Lung microvascular endothelial cell (primary cell): ENCODE measurements around the gene PYROXD2. TPM values are rescaled to one million over a fixed set of nuclear protein-coding genes. Genes with fewer than 3 reads are reported as not detected.
A peak's percentile ranks its signal among the peaks of the same experiment; 100 is the strongest.

Experiments
- DNase-seq, 2 donors: peaks; one replicate each; pipeline versions ENCODE4 v3.0.0 to v3.0.0-alpha.2; 2010; ENCODE audit warnings: low read depth in 2 of 2
- total RNA-seq: library from RNA; depleted of rRNA; stranded (reverse); fragments of >200 nt; gene quantifications from 2 replicates; pipeline ENCODE4 v1.2.1, GENCODE V29; 2014

PYROXD2 gene
- 0.99 and 4.6 TPM in 2 replicates for total RNA-seq

DNA sequence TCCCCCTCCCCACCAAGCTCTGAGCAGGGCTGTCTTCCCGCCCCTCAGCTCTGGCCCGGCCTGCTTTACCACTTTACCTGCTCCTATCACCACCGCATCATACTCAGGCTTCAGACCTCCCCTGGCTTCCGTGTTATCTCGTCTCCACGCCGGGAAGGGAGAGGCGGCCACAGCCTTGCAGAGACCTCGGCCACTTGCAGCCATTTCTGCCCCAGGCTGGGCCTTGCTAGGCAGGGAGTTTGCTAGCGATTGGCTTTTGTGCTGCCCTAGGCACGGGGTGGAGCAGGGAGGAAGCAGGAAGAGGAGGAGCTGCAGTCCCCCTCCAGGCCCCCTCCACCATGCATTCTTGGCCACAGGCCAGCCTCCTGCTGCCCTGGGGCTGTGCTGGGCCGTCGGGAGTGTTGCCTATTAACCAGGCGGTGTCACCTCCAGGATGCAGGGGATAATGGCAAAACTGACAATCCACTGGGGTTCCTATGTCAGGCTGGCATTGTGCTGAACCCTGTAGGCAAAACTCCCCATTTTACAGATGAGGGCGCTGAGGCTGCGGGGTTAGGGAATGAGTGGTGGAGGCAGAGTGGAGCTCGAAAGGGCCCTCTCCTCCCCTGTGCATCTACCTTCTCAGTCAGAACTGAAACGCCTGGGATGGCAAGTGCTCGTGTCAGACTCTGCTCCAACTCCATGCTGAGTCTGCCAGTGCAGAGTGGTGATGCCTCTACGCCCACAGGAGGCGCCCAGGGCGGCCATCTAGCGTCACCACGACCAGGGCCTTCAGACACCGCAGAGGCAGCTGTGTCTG, at the start of gene PYROXD2:
Gene PYROXD2 (minus strand): TSS at position 251 of the 799 bp plus-strand sequence. CDS start 47 bp downstream, at position 204.
- DNase-seq: peak; percentile 91 to 95

DNA sequence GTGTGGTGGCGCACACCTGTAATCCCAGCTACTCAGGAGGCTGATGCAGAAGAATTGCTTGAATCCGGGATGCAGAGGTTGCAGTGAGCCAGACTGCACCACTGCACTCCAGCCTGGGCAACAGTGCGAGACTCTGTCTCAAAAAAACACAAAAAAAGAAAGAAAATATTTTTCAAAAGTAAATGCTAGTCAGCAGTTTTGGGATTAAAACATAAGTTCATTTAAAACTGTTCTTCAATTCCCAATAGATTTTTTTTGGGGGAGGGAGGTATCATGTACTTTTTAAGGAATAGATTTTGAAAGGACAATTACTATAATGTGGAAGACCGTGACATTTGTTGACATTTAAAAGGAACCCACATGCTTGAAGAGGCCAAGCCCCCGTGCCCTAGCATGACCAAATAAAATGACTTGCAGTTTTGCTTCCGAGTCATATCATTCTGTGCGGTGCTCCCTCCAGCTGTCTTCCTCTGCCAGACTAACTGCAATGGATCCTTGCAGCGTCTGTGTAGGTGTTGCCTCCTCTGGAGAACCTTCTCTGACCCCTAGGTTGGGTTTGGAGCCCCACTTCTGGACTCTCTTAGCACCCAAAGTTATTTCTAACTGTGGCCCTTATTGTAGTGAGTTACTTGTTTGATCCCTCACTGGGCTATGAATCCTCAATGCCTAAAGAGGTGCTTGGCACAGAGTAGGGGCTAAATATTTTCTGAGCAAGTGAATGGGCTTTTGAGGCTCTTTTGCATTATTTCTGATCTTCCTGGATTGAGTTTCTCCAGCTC, 49.2 kb upstream of the PYROXD2 start:
- no peak for DNase-seq

GRCh38 chr10:98463016-98463415, 48.0 kb upstream of the PYROXD2 start:
- DNase-seq: no peak

DNA sequence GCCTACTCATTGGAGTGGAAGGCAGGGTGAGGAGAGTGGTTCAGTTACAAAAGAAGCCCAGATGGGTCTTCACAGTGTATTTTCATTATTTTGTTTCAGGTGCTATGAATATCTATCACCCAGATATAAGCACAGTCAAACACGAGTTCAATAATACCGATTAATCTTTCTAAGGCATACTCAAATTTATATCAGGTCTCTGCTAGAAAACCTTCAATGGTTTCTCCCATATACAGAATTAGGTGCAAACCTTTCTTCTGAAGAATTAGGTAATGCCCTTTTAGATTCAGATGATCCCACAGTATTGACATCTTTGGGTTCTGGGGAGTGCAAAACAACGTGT, 46.5 kb upstream of the PYROXD2 start:
- DNase-seq: no peak

GRCh38 chr10:98460837-98461499, 46.0 kb upstream of the PYROXD2 start:
- DNase-seq: peak; percentile 91 to 92

DNA sequence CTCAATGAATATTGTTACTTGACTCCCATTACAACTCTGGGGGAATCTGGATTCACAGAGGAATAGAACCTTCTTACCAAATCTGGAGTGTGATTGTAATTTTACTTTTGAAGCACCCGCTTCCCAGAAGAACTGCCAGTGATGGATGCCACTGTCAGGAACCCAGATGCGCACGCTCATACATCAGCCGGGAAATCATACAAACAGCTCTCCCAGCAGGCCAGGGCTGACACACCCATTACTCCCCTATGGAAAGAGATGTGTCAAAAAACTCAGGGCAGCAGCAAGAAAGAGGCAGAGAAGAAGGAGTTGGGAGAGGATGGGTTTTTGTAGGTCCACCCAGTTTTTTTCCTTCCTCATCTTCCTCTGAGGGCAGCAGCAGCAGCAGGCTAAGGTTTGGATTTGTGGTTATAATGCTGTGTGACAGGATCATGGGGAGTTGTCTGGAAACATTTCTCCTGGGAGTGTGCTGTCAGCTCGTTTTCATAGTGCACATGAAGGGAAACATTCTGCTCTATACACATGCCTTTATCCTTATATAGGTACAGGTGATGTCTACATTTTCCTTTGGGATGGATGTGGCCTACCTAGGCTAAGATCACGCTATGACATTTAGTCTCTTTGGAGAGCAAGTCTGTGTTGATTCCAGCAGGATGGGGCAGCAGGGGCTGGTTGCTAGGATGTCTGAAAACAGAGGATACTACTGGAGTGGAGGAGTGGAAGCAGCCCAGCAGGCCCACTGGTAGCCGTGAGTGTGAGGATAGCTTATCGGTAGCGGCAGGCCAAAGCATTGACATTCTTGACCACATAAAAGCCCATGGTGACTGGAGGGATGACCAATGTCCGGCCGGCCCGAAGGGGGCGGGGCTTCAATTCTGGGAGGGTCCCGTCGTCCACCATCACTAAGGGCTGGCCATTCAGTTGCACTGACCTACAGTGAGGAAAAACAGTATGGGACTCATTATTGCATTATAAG, 44.1 kb upstream of the PYROXD2 start:
- DNase-seq: no peak

DNA sequence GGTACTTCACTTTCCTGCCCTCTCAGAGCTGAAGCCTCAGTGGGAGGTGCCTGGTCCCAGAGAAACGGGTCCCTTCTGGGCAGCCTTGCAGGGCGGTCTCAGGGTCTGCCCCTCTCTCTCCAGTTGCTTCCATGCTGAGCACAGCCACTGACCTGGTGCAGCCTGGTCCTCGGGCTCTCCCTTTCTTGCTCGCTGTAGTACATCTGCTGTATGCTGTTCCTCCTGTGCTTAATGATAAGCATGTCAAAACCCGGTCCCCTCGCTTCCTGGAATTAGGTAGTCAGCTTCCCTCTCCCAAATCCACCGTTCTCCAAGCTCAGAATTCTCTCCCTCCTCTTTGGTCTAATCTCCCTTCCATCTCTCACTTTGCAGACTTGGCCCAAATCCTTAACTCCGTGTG, 42.7 kb upstream of the PYROXD2 start:
- DNase-seq: no peak

GRCh38 chr10:98456686-98457482, 41.9 kb upstream of the PYROXD2 start:
- DNase-seq: no peak

GRCh38 chr10:98456043-98456570, 41.1 kb upstream of the PYROXD2 start:
- no peak for DNase-seq

DNA sequence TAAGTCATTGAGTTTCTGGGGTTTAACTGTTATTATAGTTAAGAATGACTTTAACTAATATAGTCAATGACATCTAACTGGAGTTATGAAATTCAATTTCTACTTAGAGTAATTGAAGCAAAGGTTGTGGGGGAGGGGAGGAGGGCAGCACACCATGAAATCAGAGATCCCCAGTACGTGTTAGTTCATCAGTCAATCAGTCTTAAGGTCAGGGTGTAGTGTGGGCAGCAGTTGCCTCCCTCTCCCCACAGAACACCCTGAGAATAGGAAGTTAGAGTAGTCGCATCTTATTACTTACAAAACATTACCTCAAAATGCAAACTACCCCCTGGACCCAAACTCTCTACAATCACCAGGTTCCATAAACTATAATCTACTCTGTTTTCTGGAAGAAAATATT, 38.7 kb upstream of the PYROXD2 start:
- no peak for DNase-seq

- DNase-seq: no peak
Measured at GRCh38 chr10:98450618-98451017, 35.6 kb upstream of the PYROXD2 start.

DNA sequence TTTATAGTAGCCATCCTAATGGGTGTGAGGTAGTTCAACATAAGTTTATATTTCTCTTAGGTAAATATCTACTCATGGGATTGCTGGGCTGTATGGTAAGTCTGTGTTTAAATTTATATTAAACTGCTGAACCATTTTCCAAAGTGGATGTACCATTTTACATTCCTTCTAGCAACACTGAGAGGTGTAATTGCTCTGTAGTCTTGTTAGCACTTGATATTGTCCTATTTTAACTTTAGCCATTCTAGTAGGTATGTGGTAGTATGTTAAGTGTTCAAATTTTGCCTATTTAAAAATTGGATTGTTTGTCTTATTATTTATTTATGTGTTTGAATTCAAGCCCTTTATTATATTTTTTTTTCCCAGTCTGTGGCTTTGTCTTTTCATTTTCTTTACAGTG, 34.3 kb upstream of the PYROXD2 start:
- DNase-seq: no peak

DNA sequence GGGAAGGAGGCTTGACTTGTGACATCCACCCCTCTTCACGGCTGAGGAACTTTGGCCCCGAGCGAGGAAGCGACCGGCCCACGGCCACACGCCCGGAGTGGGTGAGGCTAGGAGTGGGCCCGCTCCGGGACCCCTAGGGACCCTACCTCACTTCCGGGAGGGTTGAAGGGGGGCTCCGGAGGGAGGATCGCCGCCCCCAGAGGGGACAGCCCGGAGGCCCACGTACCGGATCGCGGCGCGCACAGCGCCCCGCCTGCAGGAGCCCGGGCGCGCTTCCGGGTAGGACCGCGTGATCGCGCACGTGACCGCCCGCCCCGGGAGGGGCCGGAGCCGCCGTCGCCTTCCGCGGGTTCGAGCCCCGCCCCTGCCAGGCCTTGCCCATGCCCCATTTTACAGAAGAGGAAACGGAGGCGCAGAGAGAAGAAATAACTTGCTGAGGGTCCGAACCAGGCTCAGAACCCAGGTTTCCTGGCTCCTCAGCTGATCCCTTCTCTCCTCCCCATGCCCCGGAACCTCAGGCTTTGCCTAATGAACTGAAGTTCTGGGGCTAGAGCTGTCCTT, 31.8 kb upstream of the PYROXD2 start, which contains the start of gene HPS1:
Gene HPS1 (minus strand): TSS at position 275 of the 561 bp plus-strand sequence. CDS start 3,695 bp downstream, outside the sequence.
- DNase-seq: peak; percentile 74 to 81

DNA sequence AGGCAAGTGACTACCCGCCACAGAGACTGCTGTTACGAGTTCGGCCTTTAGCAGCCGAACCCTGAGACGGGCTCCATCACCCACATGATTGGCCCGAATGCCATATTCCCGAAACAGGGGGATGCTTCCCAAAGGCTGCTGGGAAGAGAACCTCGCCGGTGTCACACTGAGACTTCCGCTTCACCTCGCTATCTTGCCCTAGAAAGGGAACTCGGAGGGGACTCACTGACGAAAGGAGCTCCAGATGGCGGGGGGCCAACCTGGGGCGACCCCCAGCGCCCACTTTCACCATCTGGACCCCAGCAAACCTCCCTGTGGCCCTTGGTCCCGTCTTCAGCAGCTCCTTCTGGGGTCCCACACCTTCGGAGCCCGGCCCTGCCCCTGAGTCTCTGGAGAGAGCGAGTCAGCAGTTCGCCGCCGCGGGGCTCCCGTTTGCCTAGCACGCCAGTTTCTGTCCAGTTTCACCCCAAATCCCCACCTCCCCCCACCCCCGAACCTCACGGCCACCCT, 31.2 kb upstream of the PYROXD2 start:
- DNase-seq: peak; percentile 33

DNA sequence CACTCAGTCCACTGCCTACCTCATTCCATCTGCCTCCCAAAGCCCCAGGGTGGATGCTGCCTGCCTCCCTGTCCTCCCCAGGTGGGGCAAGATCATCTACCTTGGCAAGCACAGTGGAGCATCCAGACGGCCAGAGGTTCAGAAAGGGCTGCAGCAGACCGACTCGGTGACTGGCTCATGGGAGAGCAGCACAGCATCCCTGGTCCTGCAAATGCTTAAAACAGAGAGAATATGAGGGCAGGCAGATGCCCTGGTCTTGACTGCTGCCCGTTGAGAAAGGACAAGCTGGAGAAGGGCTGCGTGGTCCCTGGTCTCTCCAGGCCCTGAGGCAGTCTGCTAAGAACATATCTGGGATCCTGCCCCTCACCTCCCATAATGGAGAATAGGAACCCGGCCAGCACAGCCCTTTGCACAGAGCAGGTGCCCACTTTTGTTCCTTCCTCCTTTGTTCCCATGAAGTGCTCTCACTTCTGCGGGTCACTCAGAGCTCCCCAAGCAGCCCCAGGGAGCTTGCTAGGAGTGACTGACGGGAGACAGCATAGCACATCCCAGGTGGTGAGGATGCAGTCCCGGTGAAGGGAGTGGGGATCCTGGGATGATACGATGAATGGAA, 30.3 kb upstream of the PYROXD2 start:
- DNase-seq: no peak

- no peak for DNase-seq
Measured at GRCh38 chr10:98444314-98445006, 29.5 kb upstream of the PYROXD2 start.

GRCh38 chr10:98438715-98439114, 23.7 kb upstream of the PYROXD2 start:
- DNase-seq: no peak

GRCh38 chr10:98436704-98437103, 21.7 kb upstream of the PYROXD2 start:
- DNase-seq: no peak
